Measurements from ENCODE around the gene CRAMP1. TPM values are rescaled to one million over a fixed set of nuclear protein-coding genes. Genes with fewer than 3 reads are reported as not detected.

CRAMP1 gene
- total RNA-seq, 1 donor from 2014 or later: 24.1 TPM

DNA sequence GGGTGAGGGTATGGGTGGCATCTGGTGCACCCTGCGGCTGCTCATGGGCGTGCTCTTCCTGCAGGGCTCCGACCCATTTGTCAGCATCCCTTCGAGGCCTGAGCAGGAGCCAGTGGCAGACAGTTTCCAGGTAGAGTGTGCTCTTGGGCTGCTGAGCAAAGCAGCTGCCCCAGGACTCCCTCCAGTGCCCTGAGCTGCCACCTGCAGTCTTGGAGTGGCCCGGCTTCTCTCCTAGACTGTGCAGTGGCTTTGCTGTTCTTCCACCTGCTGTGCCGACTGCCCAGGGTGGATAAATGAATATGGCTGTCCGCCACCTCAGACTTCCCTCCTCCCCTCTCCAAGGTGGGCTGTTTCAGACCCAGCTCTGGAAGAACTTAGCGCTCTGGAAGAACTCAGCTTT lies 55.1 kb downstream of the CRAMP1 start:
- Histone ChIP-seq H3K9me3 (no peaks in the 10 kb centered on the region), H3K27me3 (ENCODE audit: low read depth) (no peaks in the 10 kb centered on the region), H3K4me3 (no peak overlapping the region), H3K36me3 (peaks cover 98% of the 10 kb centered on the region), H3K27ac (no peak overlapping the region), H3K4me1 (no peaks in the 10 kb centered on the region)
- ATAC-seq (no peak), DNase-seq (no peak)
- TF ChIP-seq, protein P1, sequence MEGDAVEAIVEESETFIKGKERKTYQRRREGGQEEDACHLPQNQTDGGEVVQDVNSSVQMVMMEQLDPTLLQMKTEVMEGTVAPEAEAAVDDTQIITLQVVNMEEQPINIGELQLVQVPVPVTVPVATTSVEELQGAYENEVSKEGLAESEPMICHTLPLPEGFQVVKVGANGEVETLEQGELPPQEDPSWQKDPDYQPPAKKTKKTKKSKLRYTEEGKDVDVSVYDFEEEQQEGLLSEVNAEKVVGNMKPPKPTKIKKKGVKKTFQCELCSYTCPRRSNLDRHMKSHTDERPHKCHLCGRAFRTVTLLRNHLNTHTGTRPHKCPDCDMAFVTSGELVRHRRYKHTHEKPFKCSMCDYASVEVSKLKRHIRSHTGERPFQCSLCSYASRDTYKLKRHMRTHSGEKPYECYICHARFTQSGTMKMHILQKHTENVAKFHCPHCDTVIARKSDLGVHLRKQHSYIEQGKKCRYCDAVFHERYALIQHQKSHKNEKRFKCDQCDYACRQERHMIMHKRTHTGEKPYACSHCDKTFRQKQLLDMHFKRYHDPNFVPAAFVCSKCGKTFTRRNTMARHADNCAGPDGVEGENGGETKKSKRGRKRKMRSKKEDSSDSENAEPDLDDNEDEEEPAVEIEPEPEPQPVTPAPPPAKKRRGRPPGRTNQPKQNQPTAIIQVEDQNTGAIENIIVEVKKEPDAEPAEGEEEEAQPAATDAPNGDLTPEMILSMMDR (IDR thresholded peaks at IDR 0.05): no peak
- intact Hi-C loops (cut with DNase I): no loop called here

DNA sequence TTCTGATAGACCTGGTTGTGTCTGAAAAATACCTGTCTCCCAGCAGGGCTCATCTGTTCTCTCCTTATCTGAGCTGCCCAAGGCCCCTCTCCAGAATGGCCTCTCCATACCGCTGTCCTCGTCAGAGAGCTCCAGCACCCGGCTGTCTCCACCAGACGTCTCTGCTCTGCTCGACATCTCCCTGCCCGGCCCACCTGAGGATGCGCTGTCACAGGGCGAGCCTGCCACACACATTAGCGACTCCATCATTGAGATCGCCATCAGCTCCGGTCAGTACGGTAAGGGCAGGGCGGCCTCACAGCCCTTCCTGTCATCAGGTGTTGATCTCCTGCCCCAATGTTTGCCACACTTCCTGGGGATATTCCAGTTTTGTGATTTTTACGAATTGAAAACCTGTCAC lies 55.8 kb downstream of the CRAMP1 start:
- Histone ChIP-seq H3K36me3 (peaks cover 98% of the 10 kb centered on the region), H3K9me3 (no peaks in the 10 kb centered on the region), H3K4me3 (no peak overlapping the region), H3K4me1 (no peaks in the 10 kb centered on the region), H3K27ac (no peak overlapping the region), H3K27me3 (ENCODE audit: low read depth) (no peaks in the 10 kb centered on the region)
- TF ChIP-seq, protein P1 (IDR thresholded peaks at IDR 0.05): no peak
- ATAC-seq (no peak), DNase-seq (no peak)
- intact Hi-C loops (cut with DNase I): no loop called here

DNA sequence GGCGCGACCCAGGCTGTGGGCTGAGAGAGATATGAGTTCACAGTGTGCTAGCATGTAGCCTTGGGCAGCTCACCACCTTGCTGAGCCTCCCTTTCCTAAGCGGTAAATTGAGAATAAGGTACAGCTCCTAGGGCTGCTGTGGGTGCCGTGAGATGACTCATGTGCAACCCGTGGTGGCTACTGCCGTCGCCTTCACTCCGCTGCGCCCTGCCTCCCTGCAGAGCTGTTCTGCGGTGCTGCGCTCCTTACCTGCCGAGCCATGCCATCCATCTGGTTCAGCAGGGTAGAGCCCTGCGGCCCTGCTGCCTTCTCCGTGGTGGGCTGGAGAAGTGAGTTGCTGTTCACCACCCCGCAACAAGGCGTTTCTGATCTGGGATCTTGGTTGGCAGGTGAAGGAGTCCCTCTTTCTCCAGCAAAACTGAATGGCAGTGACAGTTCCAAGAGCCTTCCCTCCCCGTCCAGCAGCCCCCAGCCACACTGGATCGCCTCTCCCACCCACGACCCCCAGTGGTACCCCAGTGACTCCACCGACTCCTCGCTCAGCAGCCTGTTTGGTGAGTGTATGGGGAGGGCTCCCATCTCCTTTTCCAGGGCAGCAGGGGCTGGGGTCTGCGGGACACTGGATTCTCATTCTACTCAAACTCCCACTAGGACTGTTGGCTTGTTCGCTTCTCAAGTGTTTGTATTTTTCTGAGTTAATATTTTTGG lies 56.6 kb downstream of the CRAMP1 start:
- ATAC-seq: no peak
- intact Hi-C loops (cut with DNase I): no loop called here

DNA sequence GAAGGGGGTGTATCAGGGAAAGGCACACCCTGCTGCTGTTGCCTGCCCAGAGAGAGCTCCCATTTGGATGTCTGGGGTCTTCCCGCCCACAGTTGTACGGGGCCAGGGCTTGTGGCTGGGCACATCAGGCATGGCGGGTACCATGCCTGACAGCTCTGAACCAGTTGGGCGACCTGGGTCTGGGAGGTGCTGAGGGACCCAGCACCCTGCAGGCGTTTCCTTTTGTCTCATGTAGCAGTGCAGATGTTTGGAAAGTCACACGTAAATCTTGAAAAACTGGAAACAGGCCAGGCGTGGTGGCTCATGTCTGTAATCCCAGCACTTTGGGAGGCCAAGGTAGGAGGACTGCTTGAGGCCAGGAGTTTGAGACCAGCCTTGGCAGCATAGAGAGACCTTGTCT lies 57.5 kb downstream of the CRAMP1 start:
- TF ChIP-seq, protein P1 (IDR thresholded peaks at IDR 0.05): no peak
- Histone ChIP-seq H3K4me1 (no peaks in the 10 kb centered on the region), H3K27ac (no peak overlapping the region), H3K27me3 (ENCODE audit: low read depth) (no peaks in the 10 kb centered on the region), H3K4me3 (no peak overlapping the region), H3K36me3 (peaks cover 95% of the 10 kb centered on the region), H3K9me3 (no peaks in the 10 kb centered on the region)
- ATAC-seq (no peak), DNase-seq (no peak)
- intact Hi-C loops (cut with DNase I): no loop called here

More for the DNA sequence above, 56.6 kb downstream of the CRAMP1 start:
- H3K36me3 ChIP-seq: peaks cover 95% of the 10 kb centered on the region
- H3K27ac ChIP-seq: no peak overlapping the region
- DNase-seq: no peak
- no peaks in the 10 kb centered on the region for H3K27me3 ChIP-seq (ENCODE audit: low read depth)
- no peak overlapping the region for H3K4me3 ChIP-seq
- TF ChIP-seq, protein P1 (IDR thresholded peaks at IDR 0.05): no peak
- H3K4me1 ChIP-seq: no peaks in the 10 kb centered on the region
- H3K9me3 ChIP-seq: no peaks in the 10 kb centered on the region

DNA sequence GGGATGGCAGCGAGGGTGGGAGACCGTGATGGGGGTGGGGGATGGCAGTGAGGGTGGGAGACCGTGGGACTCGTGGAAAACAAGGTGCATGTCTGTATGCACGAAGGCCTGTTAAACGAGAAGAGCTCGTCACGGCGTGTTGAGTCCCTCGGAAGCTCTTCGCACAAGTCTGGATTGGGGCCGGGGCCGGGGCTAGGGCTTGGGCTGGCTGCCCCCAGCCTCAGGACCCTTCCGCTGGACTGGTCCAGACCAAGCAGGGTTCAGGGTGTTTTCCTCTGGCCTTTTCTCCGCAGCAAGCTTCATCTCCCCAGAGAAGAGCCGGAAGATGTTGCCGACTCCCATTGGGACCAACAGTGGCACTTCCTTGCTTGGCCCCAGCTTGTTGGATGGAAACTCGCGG lies 58.2 kb downstream of the CRAMP1 start:
- ATAC-seq (no peak), DNase-seq (no peak)
- Histone ChIP-seq H3K27ac (no peak overlapping the region), H3K9me3 (no peaks in the 10 kb centered on the region), H3K36me3 (peaks cover 95% of the 10 kb centered on the region), H3K4me1 (no peaks in the 10 kb centered on the region), H3K27me3 (ENCODE audit: low read depth) (no peaks in the 10 kb centered on the region), H3K4me3 (no peak overlapping the region)
- intact Hi-C loops (cut with DNase I): no loop called here
- TF ChIP-seq, protein P1 (IDR thresholded peaks at IDR 0.05): no peak
